A673 (cell line): ENCODE measurements around the gene COLEC12. TPM values are rescaled to one million over a fixed set of nuclear protein-coding genes. Genes with fewer than 3 reads are reported as not detected.

Source experiments
- BruUV-seq: library from RNA; stranded (reverse); fragments of 400-500 nt; replicated peaks from 2 replicates; lab custom pipeline; 2021; lab: Mats Ljungman, UMichigan
- CTCF ChIA-PET: fragments of 300-600 bp; sonication (Branson Sonifier 250); formaldehyde crosslinking; loops from one replicate; lab custom pipeline; 2022; ENCODE audit warnings: antibody characterized with exemption; lab: Charles Lee
- POLR2A ChIA-PET: fragments of 300-600 bp; sonication (Branson Sonifier 250); formaldehyde crosslinking; loops from one replicate; lab custom pipeline; 2022; ENCODE audit warnings: antibody characterized with exemption; ENCODE audit not compliant: low non-redundant PET; lab: Charles Lee
- DNase-seq: peaks from one replicate; pipeline ENCODE4 v3.0.0-alpha.2; 2015; ENCODE audit warnings: low spot score
- H3K27ac ChIP-seq: fragments of 200-600 bp; sonication (generic); 2 replicates; pipeline ENCODE4 v1.5.1; 2016; ENCODE audit warnings: mixed run types, low read depth, mild to moderate bottlenecking, mixed read lengths, antibody characterized with exemption, low read length; ENCODE audit not compliant: poor library complexity, severe bottlenecking
- H3K27me3 ChIP-seq: fragments of 200-600 bp; sonication (generic); replicated peaks from 2 replicates; pipeline ENCODE4 v1.6.1; 2017; ENCODE audit warnings: mixed run types, low read depth, mild to moderate bottlenecking, mixed read lengths, antibody characterized with exemption, low read length; ENCODE audit not compliant: insufficient read depth, poor library complexity
- H3K36me3 ChIP-seq: fragments of 200-600 bp; sonication (generic); 2 replicates; pipeline ENCODE4 v1.6.1; 2016; ENCODE audit warnings: mixed run types, mild to moderate bottlenecking, mixed read lengths, antibody characterized with exemption, low read length; ENCODE audit not compliant: insufficient read depth, poor library complexity, severe bottlenecking
- H3K4me1 ChIP-seq: fragments of 200-600 bp; sonication (generic); 2 replicates; pipeline ENCODE4 v1.6.1; 2017; ENCODE audit warnings: mixed run types, mild to moderate bottlenecking, mixed read lengths, antibody characterized with exemption, low read length; ENCODE audit not compliant: insufficient read depth, poor library complexity, severe bottlenecking
- H3K4me3 ChIP-seq: fragments of 200-600 bp; sonication (generic); 2 replicates; pipeline ENCODE4 v1.5.1; 2016; ENCODE audit warnings: low read depth, mixed run types, mild to moderate bottlenecking, mixed read lengths, low read length; ENCODE audit not compliant: poor library complexity, severe bottlenecking
- H3K9me3 ChIP-seq: fragments of 200-600 bp; sonication (generic); 2 replicates; pipeline ENCODE4 v1.6.1; 2016; ENCODE audit warnings: mixed run types, low read depth, mild to moderate bottlenecking, mixed read lengths, antibody characterized with exemption, low read length; ENCODE audit not compliant: poor library complexity, severe bottlenecking
- EZH2 ChIP-seq: fragments of 200-600 bp; sonication (generic); IDR thresholded peaks from 2 replicates; pipeline ENCODE4 v1.6.1; 2017; ENCODE audit warnings: borderline replicate concordance, low read depth, mild to moderate bottlenecking, mixed read lengths, antibody characterized with exemption, low read length; ENCODE audit not compliant: poor library complexity, severe bottlenecking
- intact Hi-C: fragments of 100-400 bp; cut with micrococcal nuclease; formaldehyde crosslinking; loops from one replicate; pipeline ENCODE4 v1.10.0; 2022; ENCODE audit not compliant: unreplicated experiment
- total RNA-seq: library from RNA; stranded (reverse); gene quantifications from 2 replicates; pipeline ENCODE4 v1.2.3, GENCODE V29; 2021
- TF ChIP-seq, protein P1 (sequence below): fragments of 300-800, 200-600 bp; sonication (generic); conservative IDR thresholded peaks from 2 replicates; pipeline ENCODE4 v1.5.1; 2017; ENCODE audit warnings: low read depth, mild to moderate bottlenecking, antibody characterized with exemption, low read length, moderate library complexity, mixed read lengths

Gene COLEC12
- total RNA-seq, 1 experiment from 2014 or later, result 0.86 TPM

GRCh38 chr18:421247-422155 is 79.0 kb downstream of the COLEC12 start:
- ChIA-PET CTCF (no interaction called here), POLR2A (no interaction called here)
- no TSS peak for BruUV-seq
- no peaks in the 10 kb centered on the region for H3K4me1 ChIP-seq
- intact Hi-C loops, result no loop called here
- no peak overlapping the region for H3K27ac ChIP-seq
- TF ChIP-seq EZH2, result no peak
- TF ChIP-seq, protein P1, sequence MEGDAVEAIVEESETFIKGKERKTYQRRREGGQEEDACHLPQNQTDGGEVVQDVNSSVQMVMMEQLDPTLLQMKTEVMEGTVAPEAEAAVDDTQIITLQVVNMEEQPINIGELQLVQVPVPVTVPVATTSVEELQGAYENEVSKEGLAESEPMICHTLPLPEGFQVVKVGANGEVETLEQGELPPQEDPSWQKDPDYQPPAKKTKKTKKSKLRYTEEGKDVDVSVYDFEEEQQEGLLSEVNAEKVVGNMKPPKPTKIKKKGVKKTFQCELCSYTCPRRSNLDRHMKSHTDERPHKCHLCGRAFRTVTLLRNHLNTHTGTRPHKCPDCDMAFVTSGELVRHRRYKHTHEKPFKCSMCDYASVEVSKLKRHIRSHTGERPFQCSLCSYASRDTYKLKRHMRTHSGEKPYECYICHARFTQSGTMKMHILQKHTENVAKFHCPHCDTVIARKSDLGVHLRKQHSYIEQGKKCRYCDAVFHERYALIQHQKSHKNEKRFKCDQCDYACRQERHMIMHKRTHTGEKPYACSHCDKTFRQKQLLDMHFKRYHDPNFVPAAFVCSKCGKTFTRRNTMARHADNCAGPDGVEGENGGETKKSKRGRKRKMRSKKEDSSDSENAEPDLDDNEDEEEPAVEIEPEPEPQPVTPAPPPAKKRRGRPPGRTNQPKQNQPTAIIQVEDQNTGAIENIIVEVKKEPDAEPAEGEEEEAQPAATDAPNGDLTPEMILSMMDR, result no peak
- H3K9me3 ChIP-seq, result no peaks in the 10 kb centered on the region
- no peaks in the 10 kb centered on the region for H3K27me3 ChIP-seq
- no peaks in the 10 kb centered on the region for H3K36me3 ChIP-seq
- H3K4me3 ChIP-seq, result no peak overlapping the region
- DNase-seq, result no peak

GRCh38 chr18:420661-421246 is 79.7 kb downstream of the COLEC12 start:
- POLR2A ChIA-PET, result no interaction called here
- intact Hi-C loops, result no loop called here
- TF ChIP-seq, protein P1, result no peak
- no peak for TF ChIP-seq EZH2
- DNase-seq, result no peak
- no peak overlapping the region for H3K27ac ChIP-seq
- no TSS peak for BruUV-seq
- H3K4me3 ChIP-seq, result no peak overlapping the region
- CTCF ChIA-PET, result no interaction called here
- no peaks in the 10 kb centered on the region for H3K9me3 ChIP-seq
- H3K36me3 ChIP-seq, result no peaks in the 10 kb centered on the region
- H3K27me3 ChIP-seq, result no peaks in the 10 kb centered on the region
- no peaks in the 10 kb centered on the region for H3K4me1 ChIP-seq

- CTCF ChIA-PET, result no interaction called here
- no peak for TF ChIP-seq EZH2
- TF ChIP-seq, protein P1, result no peak
- Histone ChIP-seq H3K27ac (no peak overlapping the region), H3K4me3 (no peak overlapping the region), H3K9me3 (no peaks in the 10 kb centered on the region), H3K27me3 (no peaks in the 10 kb centered on the region), H3K4me1 (no peaks in the 10 kb centered on the region), H3K36me3 (no peaks in the 10 kb centered on the region)
- intact Hi-C loops, result no loop called here
- DNase-seq, result no peak
- POLR2A ChIA-PET, result no interaction called here
- BruUV-seq, result no TSS peak
Measured at GRCh38 chr18:419541-420175, 80.8 kb downstream of the COLEC12 start.
